ENCODE results near the gene PDE11A. TPM values are rescaled to one million over a fixed set of nuclear protein-coding genes. Genes with fewer than 3 reads are reported as not detected.

The PDE11A gene
- total and polyA plus RNA-seq, 2 of the 8 experiments (the other 6 are each of a cell fraction or from before 2014, with no cell fraction given) = 0.19 to 0.23 TPM

GRCh38 chr2:177914247-177914646 is 158.3 kb downstream of the PDE11A start:
- no peak overlapping the region for H4K5ac ChIP-seq (ENCODE audit: insufficient read length, low read depth, low read length)
- no peak overlapping the region for H2BK20ac ChIP-seq (ENCODE audit: low read length)
- no peak overlapping the region for H3K9ac ChIP-seq (replicated peaks in 1 of 4; ENCODE audit: extremely low read depth in 1 of 4, low read depth in 3 of 4, low read length in 3 of 4)
- DNase-seq (ENCODE audit: low read depth in 1 of 2, low spot score in 2 of 2) (no peak), FAIRE-seq (no peak)
- no peaks in the 10 kb centered on the region for H3K4me1 ChIP-seq (replicated peaks in 1 of 4; ENCODE audit: control insufficient read depth in 3 of 4, insufficient read depth in 4 of 4, low read length in 3 of 4)
- H2AK5ac ChIP-seq (ENCODE audit: low read depth, low read length) = no peak overlapping the region
- H3K23me2 ChIP-seq (ENCODE audit: low read depth, low read length) = no peaks in the 10 kb centered on the region
- no peak overlapping the region for H3K4me3 ChIP-seq (ENCODE audit: extremely low read depth in 1 of 4, insufficient read depth in 2 of 4, low read depth in 3 of 4, low read length in 4 of 4)
- no peak overlapping the region for H2BK120ac ChIP-seq (replicated peaks; ENCODE audit: low read depth, low read length)
- H2AFZ ChIP-seq (ENCODE audit: low read length) = no peak overlapping the region
- no peaks in the 10 kb centered on the region for H3K27me3 ChIP-seq (replicated peaks in 1 of 4; ENCODE audit: control insufficient read depth in 3 of 4, extremely low read depth in 1 of 4, insufficient read depth in 3 of 4, low read length in 3 of 4)
- WGBS, 2 experiments (ENCODE audit: extremely low coverage in 1 of 2, insufficient coverage in 1 of 2, insufficient read length in 1 of 2, insufficient replicate concordance in 2 of 2, low coverage in 1 of 2, low lambda C conversion rate in 2 of 2, missing lambda C conversion rate in 1 of 2) = 89% methylated on average over 1 of the region's 1 CpG; no CpG with 5 or more reads in 1 of the 2 experiments
- CTCF ChIA-PET (ENCODE audit: partially characterized antibody) = interaction anchor here (1.0 to 1.5 kb wide), 2 partner anchors 9 to 12 kb away, joined by 3 to 4 read pairs; no protein-coding TSS in a partner anchor
- no peak overlapping the region for H4K91ac ChIP-seq (replicated peaks; ENCODE audit: insufficient read length, low read length)
- H4K20me1 ChIP-seq (replicated peaks in 1 of 2; ENCODE audit: control insufficient read depth in 1 of 2, insufficient read depth in 2 of 2, low read length in 2 of 2) = no peaks in the 10 kb centered on the region
- no peaks in the 10 kb centered on the region for H3K79me2 ChIP-seq (ENCODE audit: control insufficient read depth in 1 of 2, insufficient read depth in 2 of 2, low read length in 2 of 2)
- no peak overlapping the region for H3K4me2 ChIP-seq (ENCODE audit: insufficient read depth in 1 of 2, low read depth in 2 of 2, low read length in 2 of 2)
- H3K36me3 ChIP-seq (ENCODE audit: control insufficient read depth in 2 of 4, insufficient read depth in 4 of 4, low read length in 3 of 4) = no peaks in the 10 kb centered on the region
- H3K27ac ChIP-seq (ENCODE audit: low read depth, low read length) = no peak overlapping the region
- H3K4ac ChIP-seq (replicated peaks; ENCODE audit: insufficient read length, low read depth, low read length) = no peak overlapping the region
- H2BK15ac ChIP-seq (ENCODE audit: low read length) = no peak overlapping the region
- H3K23ac ChIP-seq (ENCODE audit: insufficient read length) = no peak overlapping the region
- H3K79me1 ChIP-seq (ENCODE audit: low read depth, low read length) = no peaks in the 10 kb centered on the region
- H3K9me3 ChIP-seq (ENCODE audit: insufficient read depth in 2 of 2, low read depth in 1 of 2, low read length in 1 of 2) = no peaks in the 10 kb centered on the region
- H3K56ac ChIP-seq (replicated peaks; ENCODE audit: insufficient read length, low read depth, low read length) = no peak overlapping the region
- no peak overlapping the region for H4K8ac ChIP-seq (ENCODE audit: extremely low read depth, insufficient read depth, low read length)
- POLR2A ChIA-PET (ENCODE audit: partially characterized antibody) = no interaction called here
- no peak overlapping the region for H2BK12ac ChIP-seq (ENCODE audit: low read depth, low read length)
- H3K18ac ChIP-seq (ENCODE audit: extremely low read depth, low read length) = no peak overlapping the region
- H3K14ac ChIP-seq (ENCODE audit: insufficient read length) = no peak overlapping the region
- no peak overlapping the region for H2BK5ac ChIP-seq (ENCODE audit: low read depth, low read length)
- TF ChIP-seq SP1 (IDR thresholded peaks at IDR 0.05; ENCODE audit: low read depth, low read length) (no peak), RXRA (IDR thresholded peaks at IDR 0.05; ENCODE audit: insufficient read depth, low read depth, low read length) (no peak), JUN (IDR thresholded peaks at IDR 0.05; ENCODE audit: low read depth, low read length) (no peak), SRF (IDR thresholded peaks at IDR 0.05; ENCODE audit: low read depth, low read length) (no peak), BCL11A (IDR thresholded peaks at IDR 0.05; ENCODE audit: low read depth in 2 of 2, low read length in 2 of 2) (no peak), BACH1 (IDR thresholded peaks at IDR 0.05; ENCODE audit: low read length) (no peak), KDM4A (IDR thresholded peaks at IDR 0.05; ENCODE audit: low read depth, low read length, severe bottlenecking) (no peak), CTBP2 (IDR thresholded peaks at IDR 0.05; ENCODE audit: borderline replicate concordance, insufficient read depth, insufficient read length, low read length) (no peak), HDAC2 (IDR thresholded peaks at IDR 0.05; ENCODE audit: borderline replicate concordance in 1 of 2, low read depth in 2 of 2, low read length in 2 of 2) (no peak), EP300 (IDR thresholded peaks at IDR 0.05; ENCODE audit: borderline replicate concordance in 1 of 2, low read depth in 2 of 2, low read length in 2 of 2) (no peak), ATF3 (IDR thresholded peaks at IDR 0.05; ENCODE audit: insufficient read depth, low read depth, low read length) (no peak), RBBP5 (IDR thresholded peaks at IDR 0.05; ENCODE audit: borderline replicate concordance, low read depth, low read length) (no peak), CREB1 (IDR thresholded peaks at IDR 0.05) (no peak), KDM5A (IDR thresholded peaks at IDR 0.05; ENCODE audit: low read length) (no peak)

Data from H1 (cell line).